Measurements from ENCODE around the gene RPL4.

GRCh38 chr15:66503780-66504562 lies 684 bp downstream of the RPL4 start:
- TF ChIP-seq CTCF (IDR thresholded peaks at IDR 0.05) (no peak), POLR2A (IDR thresholded peaks at IDR 0.05) (no peak)
